ENCODE results near the gene LYRM2. TPM values are rescaled to one million over a fixed set of nuclear protein-coding genes. Genes with fewer than 3 reads are reported as not detected.

LYRM2 gene
- total and polyA plus RNA-seq, 3 donors from 2014 or later, result 18.6 to 32.5 (median 24.8) TPM

DNA sequence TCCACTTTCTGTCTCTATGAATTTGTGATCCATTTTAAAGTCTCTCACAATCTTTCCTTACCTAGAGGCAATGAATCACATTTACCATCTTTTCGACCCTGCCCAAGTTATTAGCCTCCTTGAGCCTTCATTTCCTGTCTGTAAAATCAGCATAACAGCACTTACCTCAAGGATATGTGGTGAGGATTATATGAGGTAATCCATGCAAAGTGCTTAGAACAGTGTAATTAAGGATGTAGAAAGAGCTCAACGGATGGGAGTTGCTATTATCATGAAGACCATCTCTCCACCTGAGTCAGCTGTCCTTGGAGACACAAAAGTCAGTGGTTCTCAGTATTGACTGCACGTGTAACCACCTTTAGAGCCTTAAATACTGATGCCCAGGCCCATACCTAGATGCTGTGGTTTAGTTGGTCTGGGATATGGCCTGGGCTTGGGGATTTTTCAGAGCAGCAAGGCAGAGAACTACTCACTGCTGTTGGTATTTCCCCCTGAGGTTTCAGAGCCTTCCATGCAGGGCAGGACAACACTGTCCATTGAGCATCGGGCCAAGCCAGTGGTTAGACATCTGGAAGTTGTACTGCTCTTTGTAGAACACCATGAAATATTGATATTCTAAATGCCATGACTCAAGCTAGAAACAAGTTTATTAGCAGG lies 55.8 kb downstream of the LYRM2 start:
- intact Hi-C loops (cut with DNase I; ENCODE audit: low total_unique reads), result no loop called here
- DNase-seq, result no peak
- Histone ChIP-seq H3K27me3 (no peaks in the 10 kb centered on the region), H3K36me3 (ENCODE audit: low read depth, missing control alignments) (no peaks in the 10 kb centered on the region), H3K4me1 (no peaks in the 10 kb centered on the region), H3K27ac (no peak overlapping the region), H3K4me3 (no peak overlapping the region), H3K9me3 (no peaks in the 10 kb centered on the region)
- WGBS, 2 donors, result 81 to 88% methylated on average over 4 of the region's 4 CpGs
- TF ChIP-seq CTCF (IDR thresholded peaks at IDR 0.05), result no peak
- no peak for TF ChIP-seq POLR2A (IDR thresholded peaks at IDR 0.05)

DNA sequence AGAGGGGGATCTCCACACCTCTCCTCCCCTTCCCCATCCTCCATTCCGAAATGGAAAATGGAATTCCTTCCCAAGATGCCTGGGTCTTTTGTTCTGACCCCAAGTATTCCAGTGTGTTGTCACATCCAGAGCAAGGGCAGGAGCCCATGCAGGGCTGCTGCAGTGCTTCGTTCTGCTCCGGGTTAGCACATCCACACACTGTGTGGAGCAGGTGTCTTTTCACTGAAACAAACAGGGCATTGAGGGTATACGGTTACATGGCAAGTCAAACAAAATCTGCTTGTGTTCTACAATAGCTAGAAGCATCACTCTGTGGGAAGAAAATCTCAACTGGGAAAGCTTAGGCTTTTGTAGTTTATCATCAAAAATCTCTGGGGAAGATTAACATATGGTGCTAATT lies 56.9 kb downstream of the LYRM2 start:
- intact Hi-C loops (cut with DNase I; ENCODE audit: low total_unique reads), result no loop called here
- Histone ChIP-seq H3K9me3 (no peaks in the 10 kb centered on the region), H3K27ac (no peak overlapping the region), H3K36me3 (ENCODE audit: low read depth, missing control alignments) (no peaks in the 10 kb centered on the region), H3K27me3 (no peaks in the 10 kb centered on the region), H3K4me3 (no peak overlapping the region), H3K4me1 (no peaks in the 10 kb centered on the region)
- DNase-seq, result no peak
- TF ChIP-seq CTCF (IDR thresholded peaks at IDR 0.05), result no peak
- TF ChIP-seq POLR2A (IDR thresholded peaks at IDR 0.05), result no peak
- WGBS, 2 donors, result 79 to 82% methylated on average over 4 of the region's 4 CpGs

- intact Hi-C loops (cut with DNase I; ENCODE audit: low total_unique reads), result no loop called here
- H3K4me3 ChIP-seq, result no peak overlapping the region
- no peak for TF ChIP-seq POLR2A (IDR thresholded peaks at IDR 0.05)
- no peak for TF ChIP-seq CTCF (IDR thresholded peaks at IDR 0.05)
- no peak overlapping the region for H3K27ac ChIP-seq
- DNase-seq, result no peak
- H3K9me3 ChIP-seq, result no peaks in the 10 kb centered on the region
- H3K4me1 ChIP-seq, result no peaks in the 10 kb centered on the region
- 81 to 92% methylated on average over 3 of the region's 3 CpGs for WGBS, 2 donors
- H3K36me3 ChIP-seq (ENCODE audit: low read depth, missing control alignments), result no peaks in the 10 kb centered on the region
- H3K27me3 ChIP-seq, result no peaks in the 10 kb centered on the region
These were observed 57.4 kb downstream of the LYRM2 start for GRCh38 chr6:89580997-89581666.

DNA sequence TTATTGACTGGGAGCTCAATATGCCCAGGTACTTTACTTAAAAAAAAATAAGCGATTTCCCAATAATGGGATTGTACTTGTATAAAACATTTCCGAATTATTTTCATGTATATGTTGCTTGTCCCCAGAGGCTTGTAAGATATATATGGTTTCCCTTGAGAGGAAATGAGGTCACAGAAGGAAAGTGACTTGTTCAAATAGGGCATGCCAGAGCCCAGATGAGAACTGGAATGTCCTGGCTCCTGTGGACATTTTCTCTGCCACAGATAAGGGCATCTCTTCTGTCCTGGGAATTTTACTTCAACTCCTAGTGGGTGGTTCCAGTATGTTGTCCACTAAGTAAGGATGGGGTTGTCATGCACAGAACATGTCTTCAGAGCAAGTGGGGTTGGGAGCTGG lies 63.0 kb downstream of the LYRM2 start:
- no peak overlapping the region for H3K4me3 ChIP-seq
- 88 to 92% methylated on average over 2 of the region's 2 CpGs for WGBS, 2 donors
- no peaks in the 10 kb centered on the region for H3K9me3 ChIP-seq
- H3K4me1 ChIP-seq, result no peaks in the 10 kb centered on the region
- intact Hi-C loops (cut with DNase I; ENCODE audit: low total_unique reads), result no loop called here
- H3K27me3 ChIP-seq, result no peaks in the 10 kb centered on the region
- no peak for DNase-seq
- H3K27ac ChIP-seq, result no peak overlapping the region
- no peaks in the 10 kb centered on the region for H3K36me3 ChIP-seq (ENCODE audit: low read depth, missing control alignments)
- TF ChIP-seq POLR2A (IDR thresholded peaks at IDR 0.05) (no peak), CTCF (IDR thresholded peaks at IDR 0.05) (no peak)
